Measurements from ENCODE around the gene ZNF747. TPM values are rescaled to one million over a fixed set of nuclear protein-coding genes. Genes with fewer than 3 reads are reported as not detected.

Gene ZNF747
- total RNA-seq, 1 donor from 2014 or later = 9.7 TPM

DNA sequence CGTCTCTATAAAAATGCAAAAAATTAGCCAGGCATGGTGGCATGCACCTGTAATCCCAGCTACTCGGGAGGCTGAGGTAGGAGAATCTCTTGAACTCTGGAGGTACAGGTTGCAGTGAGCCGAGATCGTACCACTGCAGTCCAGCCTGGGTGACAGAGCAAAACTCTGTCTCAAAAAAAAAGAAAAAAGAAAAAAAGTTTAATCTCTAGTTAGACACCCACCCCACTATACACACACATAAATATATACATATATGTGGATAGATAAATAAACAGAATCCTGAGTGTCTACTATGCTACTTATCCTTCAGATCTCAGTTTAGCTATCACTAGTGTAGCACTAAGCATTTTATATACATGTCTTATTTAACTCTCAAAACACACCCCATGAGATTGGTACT lies 43.4 kb downstream of the ZNF747 start:
- DNase-seq (ENCODE audit: low spot score) = no peak
- Mint-ChIP-seq H3K27me3 (ENCODE audit: unreplicated experiment) (peaks cover 6% of the 10 kb centered on the region), H3K4me3 (ENCODE audit: unreplicated experiment) (no peak overlapping the region), H3K9me3 (ENCODE audit: unreplicated experiment) (no peaks in the 10 kb centered on the region), H3K36me3 (ENCODE audit: low read depth, unreplicated experiment) (no peaks in the 10 kb centered on the region), H3K4me1 (ENCODE audit: unreplicated experiment) (peaks cover 11% of the 10 kb centered on the region), H3K27ac (ENCODE audit: unreplicated experiment) (no peak overlapping the region)
- TF ChIP-seq, protein P1, sequence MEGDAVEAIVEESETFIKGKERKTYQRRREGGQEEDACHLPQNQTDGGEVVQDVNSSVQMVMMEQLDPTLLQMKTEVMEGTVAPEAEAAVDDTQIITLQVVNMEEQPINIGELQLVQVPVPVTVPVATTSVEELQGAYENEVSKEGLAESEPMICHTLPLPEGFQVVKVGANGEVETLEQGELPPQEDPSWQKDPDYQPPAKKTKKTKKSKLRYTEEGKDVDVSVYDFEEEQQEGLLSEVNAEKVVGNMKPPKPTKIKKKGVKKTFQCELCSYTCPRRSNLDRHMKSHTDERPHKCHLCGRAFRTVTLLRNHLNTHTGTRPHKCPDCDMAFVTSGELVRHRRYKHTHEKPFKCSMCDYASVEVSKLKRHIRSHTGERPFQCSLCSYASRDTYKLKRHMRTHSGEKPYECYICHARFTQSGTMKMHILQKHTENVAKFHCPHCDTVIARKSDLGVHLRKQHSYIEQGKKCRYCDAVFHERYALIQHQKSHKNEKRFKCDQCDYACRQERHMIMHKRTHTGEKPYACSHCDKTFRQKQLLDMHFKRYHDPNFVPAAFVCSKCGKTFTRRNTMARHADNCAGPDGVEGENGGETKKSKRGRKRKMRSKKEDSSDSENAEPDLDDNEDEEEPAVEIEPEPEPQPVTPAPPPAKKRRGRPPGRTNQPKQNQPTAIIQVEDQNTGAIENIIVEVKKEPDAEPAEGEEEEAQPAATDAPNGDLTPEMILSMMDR (IDR thresholded peaks at IDR 0.05; ENCODE audit: unreplicated experiment) = no peak

DNA sequence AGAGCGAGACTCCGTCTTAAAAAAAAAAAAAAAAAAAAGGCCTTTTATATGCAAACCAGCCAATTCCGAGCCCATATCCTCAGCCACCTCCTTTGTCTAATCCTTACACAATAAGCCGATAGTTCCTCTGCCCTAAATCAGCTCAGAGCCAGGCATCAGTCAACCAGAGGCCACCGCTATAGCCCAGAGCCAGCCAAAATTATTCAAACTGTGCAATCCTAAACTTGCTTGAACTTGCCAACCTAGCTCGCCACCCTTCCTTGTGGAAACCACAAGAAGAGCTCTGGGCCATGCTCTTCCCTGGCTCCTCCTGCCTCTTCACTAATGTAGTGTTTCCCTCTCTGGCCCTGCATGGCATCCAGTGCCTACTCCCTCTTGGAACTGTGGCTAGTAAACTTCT lies 44.4 kb downstream of the ZNF747 start:
- H3K9me3 Mint-ChIP-seq (ENCODE audit: unreplicated experiment) = no peaks in the 10 kb centered on the region
- H3K4me3 Mint-ChIP-seq (ENCODE audit: unreplicated experiment) = no peak overlapping the region
- TF ChIP-seq, protein P1 (IDR thresholded peaks at IDR 0.05; ENCODE audit: unreplicated experiment) = no peak
- DNase-seq (ENCODE audit: low spot score) = no peak
- H3K4me1 Mint-ChIP-seq (ENCODE audit: unreplicated experiment) = peaks cover 16% of the 10 kb centered on the region
- no peak overlapping the region for H3K27ac Mint-ChIP-seq (ENCODE audit: unreplicated experiment)
- H3K27me3 Mint-ChIP-seq (ENCODE audit: unreplicated experiment) = peaks cover 6% of the 10 kb centered on the region
- H3K36me3 Mint-ChIP-seq (ENCODE audit: low read depth, unreplicated experiment) = no peaks in the 10 kb centered on the region

DNA sequence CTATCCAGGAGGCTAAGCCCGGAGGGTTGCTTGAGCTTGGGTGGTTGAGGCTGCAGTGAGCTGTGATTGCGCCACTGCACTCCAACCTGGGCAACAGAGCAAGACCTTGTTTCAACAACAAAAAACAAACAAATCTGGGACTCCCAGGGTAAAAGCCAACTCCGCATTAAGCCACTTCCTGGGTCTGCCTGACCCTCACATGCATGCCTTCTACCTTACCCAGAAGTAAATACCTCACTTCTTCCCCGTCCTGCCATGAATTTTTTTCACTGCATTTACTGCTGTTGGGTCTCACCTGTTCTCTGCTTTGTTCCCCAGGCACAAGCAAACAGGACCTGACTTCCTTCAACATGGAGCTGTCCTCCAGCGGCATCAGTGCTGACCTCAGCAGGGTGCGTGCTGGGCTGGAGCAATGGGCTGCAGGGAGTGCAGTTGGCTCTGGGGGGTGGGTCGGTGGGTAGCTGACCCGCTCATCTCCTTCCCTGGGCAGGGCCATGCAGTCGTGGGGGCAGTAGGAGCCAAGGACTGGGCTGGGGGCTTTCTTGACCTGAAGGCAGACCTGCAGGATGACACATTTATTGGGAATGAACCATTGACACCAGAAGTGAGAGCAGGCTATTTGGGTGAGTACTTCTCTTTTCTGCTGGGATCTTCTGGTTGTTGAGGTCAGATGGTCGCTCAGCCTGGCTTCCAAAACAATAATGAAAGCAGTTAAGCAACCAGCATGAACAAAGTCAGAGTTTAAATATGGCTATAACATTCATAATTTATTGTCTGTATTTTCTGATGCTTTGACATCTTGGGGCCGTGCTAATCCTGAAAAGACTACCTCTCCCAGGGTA lies 45.7 kb downstream of the ZNF747 start:
- peaks cover 16% of the 10 kb centered on the region for H3K4me1 Mint-ChIP-seq (ENCODE audit: unreplicated experiment)
- H3K27ac Mint-ChIP-seq (ENCODE audit: unreplicated experiment) = no peak overlapping the region
- no peak for DNase-seq (ENCODE audit: low spot score)
- peaks cover 4% of the 10 kb centered on the region for H3K27me3 Mint-ChIP-seq (ENCODE audit: unreplicated experiment)
- no peak overlapping the region for H3K4me3 Mint-ChIP-seq (ENCODE audit: unreplicated experiment)
- no peaks in the 10 kb centered on the region for H3K9me3 Mint-ChIP-seq (ENCODE audit: unreplicated experiment)
- TF ChIP-seq, protein P1 (IDR thresholded peaks at IDR 0.05; ENCODE audit: unreplicated experiment) = no peak
- H3K36me3 Mint-ChIP-seq (ENCODE audit: low read depth, unreplicated experiment) = no peaks in the 10 kb centered on the region

DNA sequence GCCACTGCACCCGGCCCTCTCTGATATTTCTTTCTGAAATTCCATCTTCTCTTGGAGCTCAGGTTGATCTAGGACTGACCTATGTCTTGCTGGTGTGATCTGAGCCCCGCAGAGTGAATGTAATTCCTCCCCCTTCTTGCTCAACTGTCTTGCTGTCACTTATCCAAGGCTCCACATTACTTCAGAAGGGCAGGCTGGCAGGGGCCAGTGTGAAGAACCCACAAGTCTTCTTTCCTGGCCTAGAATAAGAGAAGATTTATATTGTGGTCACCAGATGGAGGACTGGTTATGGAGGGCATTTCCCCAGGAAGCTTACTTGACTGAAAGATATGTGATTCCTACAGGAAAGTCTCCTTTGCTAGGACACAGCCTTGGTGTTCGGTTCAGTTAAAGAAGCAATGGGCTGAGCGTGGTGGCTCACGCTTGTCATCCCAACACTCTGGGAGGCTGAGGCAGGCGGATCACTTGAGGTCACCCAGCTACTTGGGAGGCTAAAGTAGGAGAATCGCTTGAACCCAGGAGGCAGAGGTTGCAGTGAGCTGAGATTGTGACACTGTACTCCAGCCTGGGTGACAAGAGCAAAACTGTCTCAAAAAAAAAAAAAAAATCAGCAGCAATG lies 48.7 kb downstream of the ZNF747 start:
- Mint-ChIP-seq H3K9me3 (ENCODE audit: unreplicated experiment) (no peaks in the 10 kb centered on the region), H3K4me1 (ENCODE audit: unreplicated experiment) (peaks cover 8% of the 10 kb centered on the region), H3K36me3 (ENCODE audit: low read depth, unreplicated experiment) (no peaks in the 10 kb centered on the region), H3K27me3 (ENCODE audit: unreplicated experiment) (peaks cover 4% of the 10 kb centered on the region), H3K4me3 (ENCODE audit: unreplicated experiment) (no peak overlapping the region), H3K27ac (ENCODE audit: unreplicated experiment) (peak overlapping the region; percentile 73)
- TF ChIP-seq, protein P1 (IDR thresholded peaks at IDR 0.05; ENCODE audit: unreplicated experiment) = no peak
- no peak for DNase-seq (ENCODE audit: low spot score)

DNA sequence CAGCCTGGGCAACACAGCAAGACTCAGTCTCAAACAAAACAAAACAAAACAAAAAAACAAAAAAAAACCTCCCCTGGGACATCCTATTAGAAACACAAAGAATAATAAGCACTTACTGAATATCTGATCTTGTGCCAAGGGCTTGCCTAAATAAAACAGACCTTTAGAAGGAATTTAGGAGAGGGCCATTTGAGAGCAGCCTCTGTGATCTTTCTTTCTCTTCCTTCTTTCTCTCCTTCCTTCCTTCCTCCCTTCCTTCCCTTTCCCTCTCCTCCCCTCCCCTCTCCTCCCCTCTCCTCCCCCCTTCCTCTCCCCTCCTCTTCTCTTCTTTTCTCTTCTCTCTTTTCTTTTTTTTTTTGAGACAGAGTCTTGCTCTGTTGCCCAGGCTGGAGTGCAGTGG lies 49.8 kb downstream of the ZNF747 start:
- TF ChIP-seq, protein P1 (IDR thresholded peaks at IDR 0.05; ENCODE audit: unreplicated experiment) = no peak
- H3K27me3 Mint-ChIP-seq (ENCODE audit: unreplicated experiment) = peaks cover 6% of the 10 kb centered on the region
- H3K27ac Mint-ChIP-seq (ENCODE audit: unreplicated experiment) = no peak overlapping the region
- no peak for DNase-seq (ENCODE audit: low spot score)
- peaks cover 4% of the 10 kb centered on the region for H3K4me1 Mint-ChIP-seq (ENCODE audit: unreplicated experiment)
- H3K36me3 Mint-ChIP-seq (ENCODE audit: low read depth, unreplicated experiment) = no peaks in the 10 kb centered on the region
- H3K4me3 Mint-ChIP-seq (ENCODE audit: unreplicated experiment) = no peak overlapping the region
- H3K9me3 Mint-ChIP-seq (ENCODE audit: unreplicated experiment) = no peaks in the 10 kb centered on the region
